Lower lobe of right lung (tissue), 2 donors: ENCODE measurements around the gene MAN2A2. TPM values are rescaled to one million over a fixed set of nuclear protein-coding genes. Genes with fewer than 3 reads are reported as not detected.
"Not testable (repeated sequence)": the region's sequence is repeated elsewhere in the genome, so short reads cannot be mapped to it uniquely, and the experiment has no call there.

Source experiments
- ATAC-seq, 2 donors: fragments of 200-7000 bp; cut with Tn5 transposase; one replicate each; pipeline ENCODE4 v1.9.1; 2020 to 2022; ENCODE audit warnings: mild to moderate bottlenecking in 2 of 2, moderate library complexity in 2 of 2
- DNase-seq: peaks from one replicate; pipeline ENCODE4 v3.0.0-alpha.2; 2020
- H3K27ac ChIP-seq: fragments of 200-600 bp; one replicate; pipeline ENCODE4 v1.8.0; 2022
- H3K27me3 ChIP-seq: fragments of 200-600 bp; one replicate; pipeline ENCODE4 v1.8.0; 2022; ENCODE audit warnings: low read depth
- H3K36me3 ChIP-seq: fragments of 200-600 bp; one replicate; pipeline ENCODE4 v1.8.0; 2022; ENCODE audit warnings: mild to moderate bottlenecking
- H3K4me1 ChIP-seq: fragments of 200-600 bp; one replicate; pipeline ENCODE4 v1.8.0; 2022
- H3K4me3 ChIP-seq: fragments of 200-600 bp; one replicate; pipeline ENCODE4 v1.8.0; 2022; ENCODE audit warnings: mild to moderate bottlenecking
- H3K9me3 ChIP-seq: fragments of 200-600 bp; one replicate; pipeline ENCODE4 v1.8.0; 2022
- CTCF ChIP-seq: fragments of 200-600 bp; IDR thresholded peaks from one replicate; pipeline ENCODE4 v1.8.0; 2022; ENCODE audit warnings: antibody characterized with exemption, mild to moderate bottlenecking
- intact Hi-C: fragments of 100-400 bp; cut with DNase I; formaldehyde crosslinking; loops from one replicate; pipeline ENCODE4 v1.11.0; 2022
- total RNA-seq: library from RNA; stranded (reverse); fragmentation: NEBNext Ultra II Directional; extraction: Animal tissue kit (Norgen Biotek cat#: 25700); gene quantifications from one replicate; pipeline ENCODE4 v1.2.1, GENCODE V29; 2021
- donor health status: DM: no; HTN: yes; CAD: no; lungs with severe emphysema.

MAN2A2 gene
- total RNA-seq, 1 donor from 2014 or later = 96.9 TPM

- Histone ChIP-seq H3K4me1 (peaks cover 11% of the 10 kb centered on the region), H3K36me3 (peaks cover 83% of the 10 kb centered on the region), H3K27me3 (no peaks in the 10 kb centered on the region), H3K27ac (no peak overlapping the region), H3K9me3 (no peaks in the 10 kb centered on the region), H3K4me3 (no peak overlapping the region)
- ATAC-seq = no peak
- no peak for DNase-seq
- intact Hi-C loops = no loop called here
- TF ChIP-seq CTCF = no peak
These were observed 4.9 kb downstream of the MAN2A2 start for GRCh38 chr15:90907838-90908507.

- H3K4me1 ChIP-seq, H3K9me3 ChIP-seq, H3K4me3 ChIP-seq, H3K27me3 ChIP-seq, ATAC-seq, H3K27ac ChIP-seq, intact Hi-C loops: not testable (repeated sequence)
- H3K36me3 ChIP-seq = peaks cover 97% of the 10 kb centered on the region
- DNase-seq = peak; percentile 18
These were observed 6.3 kb downstream of the MAN2A2 start for GRCh38 chr15:90909449-90909848.

GRCh38 chr15:90909976-90910375, 6.9 kb downstream of the MAN2A2 start:
- Histone ChIP-seq H3K27ac (no peak overlapping the region), H3K4me1 (peaks cover 7% of the 10 kb centered on the region), H3K9me3 (no peaks in the 10 kb centered on the region), H3K4me3 (no peak overlapping the region), H3K36me3 (peaks cover 100% of the 10 kb centered on the region), H3K27me3 (no peaks in the 10 kb centered on the region)
- DNase-seq = no peak
- intact Hi-C loops = no loop called here
- no peak for TF ChIP-seq CTCF
- no peak for ATAC-seq

GRCh38 chr15:90910441-90911301, 7.6 kb downstream of the MAN2A2 start:
- H3K4me3 ChIP-seq = no peak overlapping the region
- H3K9me3 ChIP-seq = no peaks in the 10 kb centered on the region
- intact Hi-C loops = no loop called here
- no peaks in the 10 kb centered on the region for H3K27me3 ChIP-seq
- no peak for TF ChIP-seq CTCF
- no peak for ATAC-seq
- no peak overlapping the region for H3K27ac ChIP-seq
- H3K4me1 ChIP-seq = peaks cover 12% of the 10 kb centered on the region
- H3K36me3 ChIP-seq = peaks cover 100% of the 10 kb centered on the region
- peak; percentile 33 for DNase-seq

GRCh38 chr15:90911302-90911623, 8.2 kb downstream of the MAN2A2 start:
- DNase-seq (peak; percentile 34), ATAC-seq (no peak)
- no peaks in the 10 kb centered on the region for H3K27me3 ChIP-seq
- H3K4me3 ChIP-seq = no peak overlapping the region
- peaks cover 100% of the 10 kb centered on the region for H3K36me3 ChIP-seq
- H3K27ac ChIP-seq = no peak overlapping the region
- H3K9me3 ChIP-seq = no peaks in the 10 kb centered on the region
- intact Hi-C loops = no loop called here
- no peak for TF ChIP-seq CTCF
- H3K4me1 ChIP-seq = peaks cover 12% of the 10 kb centered on the region
